K562 (cell line): ENCODE measurements around the gene AP2A2. TPM values are rescaled to one million over a fixed set of nuclear protein-coding genes. Genes with fewer than 3 reads are reported as not detected.
A peak's percentile ranks its signal among the peaks of the same experiment; 100 is the strongest.

Experiments
- ATAC-seq: fragments of 200-7000 bp; cut with Tn5 transposase; 3 replicates; pipeline ENCODE4 v1.9.1; 2020; ENCODE audit warnings: moderate library complexity
- BruUV-seq: library from RNA; stranded (reverse); fragments of 400-500 nt; replicated peaks from 2 replicates; lab custom pipeline; 2021; lab: Mats Ljungman, UMichigan
- CTCF ChIA-PET: fragments of 300-600 bp; formaldehyde crosslinking; extraction: SDS; loops from one replicate; lab custom pipeline; 2021; ENCODE audit warnings: low intra/inter-chr PET ratio; lab: Yijun Ruan, JAX
- POLR2A ChIA-PET: fragments of 300-600, 350-650 bp; sonication (Branson Sonifier 250); formaldehyde crosslinking; extraction: SDS; loops from one replicate; lab custom pipeline; 2021; ENCODE audit warnings: antibody characterized with exemption, inconsistent platforms; lab: Yijun Ruan, JAX
- DNase-seq, 4 experiments: peaks; one replicate each; pipeline versions ENCODE4 v3.0.0 to v3.0.0-alpha.2; 2011 to 2018; ENCODE audit warnings: low spot score in 3 of 4, mixed read lengths in 3 of 4; ENCODE audit errors: extremely low read depth in 1 of 4
- FAIRE-seq: peaks from 2 replicates; lab custom pipeline; 2011; peaks lifted over from hg19 to GRCh38; lab: Jason Lieb, UNC
- H2AFZ ChIP-seq: 2 replicates; pipeline ENCODE4 v1.6.0; 2011; ENCODE audit warnings: low read depth, low read length, control low read depth, inconsistent platforms
- H3K27ac ChIP-seq: fragments of 200-600 bp; 3 replicates; pipeline ENCODE4 v1.8.0; 2011; ENCODE audit warnings: low read depth, mild to moderate bottlenecking, control low read depth, inconsistent platforms, low read length, moderate library complexity, mixed read lengths; ENCODE audit errors: extremely low read depth
- H3K27me3 ChIP-seq, 2 experiments: fragments of 300-600 bp in 1 of 2; 2 replicates in 1 of 2; 3 replicates in 1 of 2; pipeline versions ENCODE4 v1.6.0 to v1.8.0; 2011; ENCODE audit warnings: inconsistent platforms in 2 of 2, low read length in 2 of 2, mild to moderate bottlenecking in 1 of 2, mixed read lengths in 1 of 2, moderate library complexity in 1 of 2; ENCODE audit not compliant: control insufficient read depth in 2 of 2, insufficient read depth in 2 of 2
- H3K36me3 ChIP-seq: fragments of 300-600 bp; 3 replicates; pipeline ENCODE4 v1.8.0; 2011; ENCODE audit warnings: mild to moderate bottlenecking, low read length, inconsistent platforms; ENCODE audit not compliant: control insufficient read depth, insufficient read depth
- H3K4me1 ChIP-seq, 2 experiments: fragments of 200-600 bp in 1 of 2; replicated peaks in 1 of 2; 2 replicates in 1 of 2; 3 replicates in 1 of 2; pipeline versions ENCODE4 v1.5.1 to v1.8.0; 2011; ENCODE audit warnings: inconsistent platforms in 2 of 2, low read length in 2 of 2, mild to moderate bottlenecking in 1 of 2, mixed read lengths in 1 of 2, moderate library complexity in 1 of 2; ENCODE audit not compliant: control insufficient read depth in 2 of 2, insufficient read depth in 2 of 2
- H3K4me2 ChIP-seq: 2 replicates; pipeline ENCODE4 v1.6.1; 2011; ENCODE audit warnings: low read length, control low read depth, inconsistent platforms, mixed read lengths; ENCODE audit not compliant: insufficient read depth
- H3K4me3 ChIP-seq: fragments of 200-600 bp; sonication (generic), shearing (Covaris generic); 2 replicates; pipeline ENCODE4 v1.5.1; 2016; ENCODE audit warnings: control low read depth, inconsistent platforms
- H3K79me2 ChIP-seq: fragments of 200-600 bp; 3 replicates; pipeline ENCODE4 v1.8.0; 2011; ENCODE audit warnings: low read length, inconsistent platforms; ENCODE audit not compliant: control insufficient read depth, insufficient read depth
- H3K9ac ChIP-seq, 2 experiments: 2 replicates each; pipeline versions ENCODE4 v1.6.0 to v1.6.1; 2011; ENCODE audit warnings: low read depth in 2 of 2, low read length in 2 of 2, control low read depth in 1 of 2, inconsistent platforms in 1 of 2, mild to moderate bottlenecking in 1 of 2, mixed read lengths in 1 of 2; ENCODE audit not compliant: insufficient read depth in 1 of 2
- H3K9me1 ChIP-seq: one replicate; pipeline ENCODE4 v1.6.0; 2011; ENCODE audit warnings: inconsistent platforms, mild to moderate bottlenecking, low read length, moderate library complexity; ENCODE audit not compliant: control insufficient read depth, insufficient read depth
- H3K9me3 ChIP-seq: replicated peaks from 2 replicates; pipeline ENCODE4 v1.5.1; 2011; ENCODE audit warnings: low read depth, low read length, inconsistent platforms; ENCODE audit not compliant: control insufficient read depth, insufficient read depth
- H4K20me1 ChIP-seq: replicated peaks from 2 replicates; pipeline ENCODE4 v1.6.1; 2011; ENCODE audit warnings: low read length, inconsistent platforms, mixed read lengths; ENCODE audit not compliant: control insufficient read depth, insufficient read depth
- ARID1B ChIP-seq: fragments of 450-650 bp; IDR thresholded peaks from 2 replicates; pipeline ENCODE4 v1.6.1; 2016; ENCODE audit warnings: antibody characterized with exemption, mild to moderate bottlenecking, inconsistent platforms
- CBFA2T3 ChIP-seq: fragments of 450-650 bp; IDR thresholded peaks from 2 replicates; pipeline ENCODE4 v1.6.1; 2017
- DPF2 ChIP-seq: fragments of 450-650 bp; IDR thresholded peaks from 2 replicates; pipeline ENCODE4 v1.6.1; 2016
- EHMT2 ChIP-seq: fragments of 450-650 bp; IDR thresholded peaks from 2 replicates; pipeline ENCODE4 v1.6.1; 2018; ENCODE audit warnings: antibody characterized with exemption
- FOSL1 ChIP-seq: fragments of 200-800 bp; sonication (Bioruptor generic); conservative IDR thresholded peaks from 2 replicates; pipeline ENCODE4 v1.6.1; 2016; ENCODE audit warnings: missing genetic modification characterization, missing compliant biosample characterization
- JUND ChIP-seq, 2 experiments: IDR thresholded peaks; 2 replicates in 1 of 2; 3 replicates in 1 of 2; pipeline ENCODE4 v1.6.1; 2011; ENCODE audit warnings: borderline replicate concordance in 2 of 2, low read depth in 2 of 2, low read length in 2 of 2, improper control_type of control experiment in 1 of 2, missing biosample characterization in 1 of 2, missing genetic modification characterization in 1 of 2, missing genetic modification reagents in 1 of 2
- MAFF ChIP-seq: IDR thresholded peaks from 2 replicates; pipeline ENCODE4 v1.6.1; 2012; ENCODE audit warnings: low read length, improper control_type of control experiment
- MAFK ChIP-seq: IDR thresholded peaks from 2 replicates; pipeline ENCODE4 v1.6.1; 2011; ENCODE audit warnings: low read length, improper control_type of control experiment
- MCM3 ChIP-seq: fragments of 450-650 bp; IDR thresholded peaks from 2 replicates; pipeline ENCODE4 v1.6.1; 2016
- MIER1 ChIP-seq: fragments of 450-650 bp; IDR thresholded peaks from 2 replicates; pipeline ENCODE4 v1.6.1; 2016; ENCODE audit warnings: antibody characterized with exemption, mild to moderate bottlenecking, low read depth
- NCOR1 ChIP-seq: fragments of 450-650 bp; IDR thresholded peaks from 2 replicates; pipeline ENCODE4 v1.6.1; 2016; ENCODE audit warnings: mild to moderate bottlenecking, moderate library complexity
- POLR2H ChIP-seq: IDR thresholded peaks from 2 replicates; pipeline ENCODE4 v1.6.1; 2016; ENCODE audit warnings: missing genetic modification characterization, low read depth, mild to moderate bottlenecking, control low read depth, missing compliant biosample characterization, moderate library complexity
- PURB ChIP-seq: sonication (generic); formaldehyde crosslinking; IDR thresholded peaks from 2 replicates; pipeline ENCODE4 v1.9.0; 2021; ENCODE audit warnings: low read depth, mild to moderate bottlenecking, missing genetic modification reagents
- SMARCE1 ChIP-seq: fragments of 450-650 bp; IDR thresholded peaks from 2 replicates; pipeline ENCODE4 v1.7.1; 2016; ENCODE audit warnings: mild to moderate bottlenecking
- TAL1 ChIP-seq: fragments of 450-650 bp; IDR thresholded peaks from 2 replicates; pipeline ENCODE4 v1.6.1; 2016; ENCODE audit warnings: mild to moderate bottlenecking
- TCF3 ChIP-seq: sonication (generic); formaldehyde crosslinking; IDR thresholded peaks from 2 replicates; pipeline ENCODE4 v1.4.0; 2020; ENCODE audit warnings: mild to moderate bottlenecking, missing genetic modification reagents
- ZNF316 ChIP-seq: fragments of 450-650 bp; IDR thresholded peaks from 2 replicates; pipeline ENCODE4 v1.6.1; 2016
- WGBS: fragments of 100-300 bp; shearing (Covaris generic); methylation state at CpG from one replicate; pipeline ENCODE4 v1.1.6; 2016; ENCODE audit warnings: low coverage, mixed read lengths; ENCODE audit not compliant: insufficient coverage; ENCODE audit errors: missing lambda C conversion rate; 5-methylcytosine and 5-hydroxymethylcytosine counted together
- in situ Hi-C: fragments of 300-500 bp; cut with MboI; formaldehyde crosslinking; loops from 4 replicates; pipeline ENCODE4 v1.15.0; 2018; ENCODE audit warnings: inconsistent platforms, mixed read lengths
- intact Hi-C: fragments of 100-400 bp; cut with micrococcal nuclease; formaldehyde crosslinking; loops from 2 replicates; pipeline ENCODE4 v1.14.2; 2022
- polyA plus RNA-seq, 8 experiments: library from polyadenylated mRNA; depleted of rRNA in 4 of 8; stranded (reverse) in 5 of 8; unstranded in 3 of 8; fragments of >200 nt; fragmentation: Nextera tagmentation in 2 of 8; fragmentation: Illumina TruSeq in 1 of 8; extraction: Ambion mirVana in 2 of 8; extraction: Trizol in 1 of 8; gene quantifications; 2 replicates each; pipeline versions ENCODE4 v1.2.1 to v1.2.3, GENCODE V29; 2011 to 2014; ENCODE audit warnings: inconsistent platforms in 1 of 8, missing spikeins in 1 of 8
- total RNA-seq, 7 experiments: library from RNA; depleted of rRNA in 6 of 7; stranded (reverse); fragments of >200 nt in 6 of 7; fragmentation: Illumina TruSeq in 2 of 7; extraction: Trizol in 2 of 7; gene quantifications; 2 replicates each; pipeline versions ENCODE4 v1.2.1 to v1.2.3, GENCODE V29; 2011 to 2021; ENCODE audit warnings: low replicate concordance in 1 of 7
- TF ChIP-seq, protein P1 (sequence below): fragments of 450-650 bp; formaldehyde crosslinking; IDR thresholded peaks from 2 replicates; pipeline ENCODE4 v1.4.0; 2020; ENCODE audit warnings: mild to moderate bottlenecking, moderate library complexity
- TF ChIP-seq, protein P2 (sequence below): sonication (generic); formaldehyde crosslinking; IDR thresholded peaks from 2 replicates; pipeline ENCODE4 v1.8.0; 2022; ENCODE audit warnings: missing genetic modification reagents, mild to moderate bottlenecking, moderate library complexity, borderline replicate concordance
- TF ChIP-seq, protein P3 (sequence below): fragments of 200-800 bp; sonication (Bioruptor generic); IDR thresholded peaks from 2 replicates; pipeline ENCODE4 v1.6.1; 2017; ENCODE audit warnings: missing genetic modification characterization, missing compliant biosample characterization

AP2A2 gene
- total and polyA plus RNA-seq, 9 of the 15 experiments (the other 6 are each of a cell fraction or from before 2014, with no cell fraction given): 0.69 to 41.7 (median 15.2) TPM

DNA sequence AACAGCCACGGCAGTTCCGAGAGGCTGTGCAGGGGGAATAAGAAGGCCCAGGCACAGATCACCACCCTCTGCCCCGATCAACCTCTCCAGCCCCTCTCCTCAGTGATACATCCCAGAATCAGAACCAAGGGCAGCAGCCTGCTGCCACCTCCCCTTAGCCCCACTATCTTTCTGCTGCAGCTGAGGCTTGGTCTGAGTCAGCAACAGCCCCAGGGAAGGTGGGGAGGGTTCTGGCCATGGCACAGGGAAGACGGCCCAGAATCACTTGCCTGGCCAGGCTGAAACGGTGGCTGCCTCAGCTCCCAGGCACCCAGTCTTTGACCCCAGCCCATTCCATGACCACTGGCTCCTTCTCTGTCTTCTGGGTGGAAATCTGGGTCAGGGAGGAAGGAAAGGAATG lies 17.4 kb upstream of the AP2A2 start:
- in situ Hi-C loops: no loop called here
- Histone ChIP-seq H3K27me3 (no peaks in the 10 kb centered on the region), H3K9me1 (peaks cover 3% of the 10 kb centered on the region), H3K9ac (peak overlapping the region; percentile 35 to 97; a peak in 3 of 4 replicates), H3K36me3 (peaks cover 54% of the 10 kb centered on the region; the same call in 2 of the 3 replicates), H3K4me1 (peaks cover 25 to 50% of the 10 kb centered on the region in 2 experiments), H3K79me2 (peaks cover 40% of the 10 kb centered on the region), H3K27ac (peak overlapping the region; percentile 45; the same call in 1 of the 3 replicates), H3K4me3 (no peak overlapping the region), H4K20me1 (peaks cover 15% of the 10 kb centered on the region; the same call in 1 of the 2 replicates), H2AFZ (no peak overlapping the region), H3K4me2 (peak overlapping the region; percentile 91), H3K9me3 (no peaks in the 10 kb centered on the region)
- ATAC-seq (no peak), FAIRE-seq (peak; percentile 11), DNase-seq (peak; percentile 67 to 81 (median 74))
- POLR2A ChIA-PET: interaction anchor here (0.6 to 0.9 kb wide), 2 partner anchors 10 to 102 kb away, joined by 3 read pairs; no protein-coding TSS in a partner anchor
- 48% methylated on average over 5 of the region's 5 CpGs for WGBS
- BruUV-seq: no TSS peak
- intact Hi-C loops: loop anchor here (5.0 kb wide), 1 partner anchor 139 kb away; no protein-coding TSS in a partner anchor
- CTCF ChIA-PET: no interaction called here
- TF ChIP-seq, protein P1, sequence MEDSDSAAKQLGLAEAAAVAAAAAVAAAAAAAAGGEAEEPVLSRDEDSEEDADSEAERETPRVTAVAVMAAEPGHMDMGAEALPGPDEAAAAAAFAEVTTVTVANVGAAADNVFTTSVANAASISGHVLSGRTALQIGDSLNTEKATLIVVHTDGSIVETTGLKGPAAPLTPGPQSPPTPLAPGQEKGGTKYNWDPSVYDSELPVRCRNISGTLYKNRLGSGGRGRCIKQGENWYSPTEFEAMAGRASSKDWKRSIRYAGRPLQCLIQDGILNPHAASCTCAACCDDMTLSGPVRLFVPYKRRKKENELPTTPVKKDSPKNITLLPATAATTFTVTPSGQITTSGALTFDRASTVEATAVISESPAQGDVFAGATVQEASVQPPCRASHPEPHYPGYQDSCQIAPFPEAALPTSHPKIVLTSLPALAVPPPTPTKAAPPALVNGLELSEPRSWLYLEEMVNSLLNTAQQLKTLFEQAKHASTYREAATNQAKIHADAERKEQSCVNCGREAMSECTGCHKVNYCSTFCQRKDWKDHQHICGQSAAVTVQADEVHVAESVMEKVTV (CRISPR knock-in tag): no peak
- TF ChIP-seq ARID1B (peak; percentile 75), CBFA2T3 (peak; percentile 77), DPF2 (peak; percentile 50; the same call in 1 of the 2 replicates), MCM3 (no peak), SMARCE1 (no peak), EHMT2 (peak; percentile 88), FOSL1 (peak; percentile 80), TAL1 (peak; percentile 46; the same call in 1 of the 2 replicates), JUND (IDR thresholded peaks at IDR 0.05; ENCODE audit: borderline replicate concordance, low read depth, low read length) (peak; percentile 64), JUND (tag; IDR thresholded peaks at IDR 0.05; ENCODE audit: borderline replicate concordance, low read depth, low read length) (0 out of 3 replicates have a peak, but pooled peaks have one; percentile 42), MAFF (peak; percentile 20; the same call in 1 of the 2 replicates), TCF3 (CRISPR knock-in tag) (peak; percentile 84), MAFK (peak; percentile 41; the same call in 1 of the 2 replicates), NCOR1 (peak; percentile 46; the same call in 1 of the 2 replicates), PURB (no peak), POLR2H (no peak), MIER1 (peak; percentile 87), ZNF316 (peak; percentile 52)
- TF ChIP-seq, protein P2, sequence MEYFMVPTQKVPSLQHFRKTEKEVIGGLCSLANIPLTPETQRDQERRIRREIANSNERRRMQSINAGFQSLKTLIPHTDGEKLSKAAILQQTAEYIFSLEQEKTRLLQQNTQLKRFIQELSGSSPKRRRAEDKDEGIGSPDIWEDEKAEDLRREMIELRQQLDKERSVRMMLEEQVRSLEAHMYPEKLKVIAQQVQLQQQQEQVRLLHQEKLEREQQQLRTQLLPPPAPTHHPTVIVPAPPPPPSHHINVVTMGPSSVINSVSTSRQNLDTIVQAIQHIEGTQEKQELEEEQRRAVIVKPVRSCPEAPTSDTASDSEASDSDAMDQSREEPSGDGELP: peak; percentile 83; the same call in 1 of the 2 replicates
- TF ChIP-seq, protein P3, sequence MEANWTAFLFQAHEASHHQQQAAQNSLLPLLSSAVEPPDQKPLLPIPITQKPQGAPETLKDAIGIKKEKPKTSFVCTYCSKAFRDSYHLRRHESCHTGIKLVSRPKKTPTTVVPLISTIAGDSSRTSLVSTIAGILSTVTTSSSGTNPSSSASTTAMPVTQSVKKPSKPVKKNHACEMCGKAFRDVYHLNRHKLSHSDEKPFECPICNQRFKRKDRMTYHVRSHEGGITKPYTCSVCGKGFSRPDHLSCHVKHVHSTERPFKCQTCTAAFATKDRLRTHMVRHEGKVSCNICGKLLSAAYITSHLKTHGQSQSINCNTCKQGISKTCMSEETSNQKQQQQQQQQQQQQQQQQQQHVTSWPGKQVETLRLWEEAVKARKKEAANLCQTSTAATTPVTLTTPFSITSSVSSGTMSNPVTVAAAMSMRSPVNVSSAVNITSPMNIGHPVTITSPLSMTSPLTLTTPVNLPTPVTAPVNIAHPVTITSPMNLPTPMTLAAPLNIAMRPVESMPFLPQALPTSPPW (CRISPR knock-in tag): peak; percentile 41; the same call in 1 of the 2 replicates
